CD14-positive monocyte (primary cell): ENCODE measurements around the gene ST3GAL3. TPM values are rescaled to one million over a fixed set of nuclear protein-coding genes. Genes with fewer than 3 reads are reported as not detected.
A peak's percentile ranks its signal among the peaks of the same experiment; 100 is the strongest.

ENCODE experiments used
- DNase-seq, 3 donors: peaks; one replicate each; pipeline ENCODE4 v3.0.0-alpha.2; 2011 to 2022
- H2AFZ ChIP-seq: 2 replicates; pipeline ENCODE4 v1.6.0; 2012; ENCODE audit warnings: mild to moderate bottlenecking, low read depth, low read length, inconsistent platforms; ENCODE audit not compliant: insufficient read depth, poor library complexity, severe bottlenecking
- H3K27ac ChIP-seq, 2 donors: 1 replicate in 1 of 2; 2 replicates in 1 of 2; pipeline ENCODE4 v1.5.1; 2012 to 2013; ENCODE audit warnings: low read length in 2 of 2, control low read depth in 1 of 2, inconsistent platforms in 1 of 2, low read depth in 1 of 2, mild to moderate bottlenecking in 1 of 2
- H3K27me3 ChIP-seq, 2 donors: one replicate each; pipeline versions ENCODE4 v1.6.0 to v1.6.1; 2011 to 2013; ENCODE audit warnings: low read length in 2 of 2; ENCODE audit not compliant: control insufficient read depth in 2 of 2, insufficient read depth in 2 of 2
- H3K36me3 ChIP-seq, 2 donors: replicated peaks in 1 of 2; 1 replicate in 1 of 2; 2 replicates in 1 of 2; pipeline versions ENCODE4 v1.5.1 to v1.6.1; 2012 to 2013; ENCODE audit warnings: low read length in 2 of 2, control low read depth in 1 of 2, inconsistent platforms in 1 of 2, mild to moderate bottlenecking in 1 of 2; ENCODE audit not compliant: insufficient read depth in 2 of 2, control insufficient read depth in 1 of 2
- H3K4me1 ChIP-seq, 2 donors: 1 replicate in 1 of 2; 2 replicates in 1 of 2; pipeline versions ENCODE4 v1.5.1 to v1.6.1; 2012 to 2013; ENCODE audit warnings: low read length in 2 of 2, control low read depth in 1 of 2, inconsistent platforms in 1 of 2, mild to moderate bottlenecking in 1 of 2, moderate library complexity in 1 of 2; ENCODE audit not compliant: insufficient read depth in 2 of 2, control insufficient read depth in 1 of 2
- H3K4me2 ChIP-seq: replicated peaks from 2 replicates; pipeline ENCODE3; 2012; ENCODE audit warnings: low read length, moderate library complexity, mild to moderate bottlenecking; ENCODE audit not compliant: poor library complexity, severe bottlenecking; ENCODE audit errors: extremely low read depth
- H3K4me3 ChIP-seq, 3 experiments: fragments of 200-600 bp in 1 of 3; sonication (generic) in 1 of 3; replicated peaks in 1 of 3; 1 replicate in 2 of 3; 2 replicates in 1 of 3; pipeline ENCODE4 v1.5.1; 2011 to 2013; ENCODE audit warnings: low read length in 3 of 3, mild to moderate bottlenecking in 3 of 3, control low read depth in 2 of 3, low read depth in 2 of 3, inconsistent platforms in 1 of 3, moderate library complexity in 1 of 3
- H3K79me2 ChIP-seq: 2 replicates; pipeline ENCODE4 v1.6.0; 2012; ENCODE audit warnings: mild to moderate bottlenecking, control low read depth, inconsistent platforms, low read length, moderate library complexity; ENCODE audit not compliant: insufficient read depth
- H3K9ac ChIP-seq: 2 replicates; pipeline ENCODE4 v1.6.0; 2017; ENCODE audit warnings: low read length, mild to moderate bottlenecking; ENCODE audit not compliant: insufficient read depth, poor library complexity, severe bottlenecking
- H3K9me3 ChIP-seq, 2 donors: replicated peaks in 1 of 2; 1 replicate in 1 of 2; 2 replicates in 1 of 2; pipeline versions ENCODE4 v1.5.1 to v1.6.1; 2012 to 2013; ENCODE audit warnings: low read length in 2 of 2, control low read depth in 1 of 2; ENCODE audit not compliant: control insufficient read depth in 1 of 2, insufficient read depth in 1 of 2
- H4K20me1 ChIP-seq: 2 replicates; pipeline ENCODE4 v1.6.0; 2012; ENCODE audit warnings: mild to moderate bottlenecking, low read length, control low read depth, moderate library complexity; ENCODE audit not compliant: insufficient read depth
- H3K27ac Mint-ChIP-seq, 7 donors: one replicate each; pipeline ENCODE4 v1.8.0; 2020; ENCODE audit warnings: mild to moderate bottlenecking in 7 of 7, mixed read lengths in 7 of 7, moderate library complexity in 6 of 7, inconsistent platforms in 2 of 7
- H3K27me3 Mint-ChIP-seq, 3 donors: one replicate each; pipeline ENCODE4 v1.8.0; 2021 to 2022; ENCODE audit warnings: low read depth in 3 of 3, mild to moderate bottlenecking in 3 of 3, mixed read lengths in 3 of 3, moderate library complexity in 3 of 3, inconsistent platforms in 1 of 3
- H3K36me3 Mint-ChIP-seq, 2 donors: one replicate each; pipeline ENCODE4 v1.8.0; 2020; ENCODE audit warnings: mixed read lengths in 2 of 2, inconsistent platforms in 1 of 2, mild to moderate bottlenecking in 1 of 2
- H3K4me1 Mint-ChIP-seq: one replicate; pipeline ENCODE4 v1.8.0; 2020; ENCODE audit warnings: mild to moderate bottlenecking, mixed read lengths
- H3K4me3 Mint-ChIP-seq, 2 donors: one replicate each; pipeline ENCODE4 v1.8.0; 2020; ENCODE audit warnings: mild to moderate bottlenecking in 2 of 2, mixed read lengths in 2 of 2, moderate library complexity in 1 of 2
- H3K9me3 Mint-ChIP-seq, 7 donors: one replicate each; pipeline ENCODE4 v1.8.0; 2020 to 2022; ENCODE audit warnings: mixed read lengths in 7 of 7, mild to moderate bottlenecking in 6 of 7, moderate library complexity in 6 of 7, inconsistent platforms in 2 of 7
- WGBS: methylation state at CpG from one replicate; pipeline ENCODE4 v1.1.5; 2013; ENCODE audit warnings: missing lambda C conversion rate; ENCODE audit not compliant: insufficient coverage; 5-methylcytosine and 5-hydroxymethylcytosine counted together
- intact Hi-C, 2 donors: fragments of 100-400 bp; cut with micrococcal nuclease; formaldehyde crosslinking; loops; one replicate each; pipeline versions ENCODE4 v1.15.0 to v1.15.1; 2023
- polyA plus RNA-seq, 3 donors: library from polyadenylated mRNA; depleted of rRNA in 1 of 3; unstranded in 2 of 3; stranded (reverse) in 1 of 3; fragments of 300-500 nt in 2 of 3; fragments of >200 nt in 1 of 3; fragmentation: Illumina TruSeq in 2 of 3; gene quantifications; 1 replicate in 2 of 3; 2 replicates in 1 of 3; pipeline ENCODE4 v1.2.3, GENCODE V29; 2012 to 2021
- TF ChIP-seq, protein P1 (sequence below): fragments of 200-600 bp; IDR thresholded peaks from one replicate; pipeline ENCODE4 v1.8.0; 2022; ENCODE audit warnings: antibody characterized with exemption, mild to moderate bottlenecking

Gene ST3GAL3
- polyA plus RNA-seq, 3 donors, result 1.6 to 4.5 (median 2.1) TPM

- H3K36me3 Mint-ChIP-seq, result peaks cover 0 to 3% of the 10 kb centered on the region in 2 donors
- peaks cover 4% of the 10 kb centered on the region for H3K4me1 Mint-ChIP-seq
- Histone ChIP-seq H3K4me2 (no peak overlapping the region), H3K27ac (no peak overlapping the region), H3K36me3 (peaks cover 2 to 6% of the 10 kb centered on the region in 2 donors), H3K9ac (no peak overlapping the region), H3K9me3 (no peaks in the 10 kb centered on the region), H3K79me2 (no peaks in the 10 kb centered on the region), H4K20me1 (no peaks in the 10 kb centered on the region), H2AFZ (no peak overlapping the region), H3K27me3 (no peaks in the 10 kb centered on the region), H3K4me1 (peaks cover 0 to 4% of the 10 kb centered on the region in 2 donors), H3K4me3 (no peak overlapping the region)
- WGBS, result 100% methylated on average over 1 of the region's 2 CpGs
- H3K9me3 Mint-ChIP-seq, result no peaks in the 10 kb centered on the region
- peaks cover 0 to 2% (median 2%) of the 10 kb centered on the region in 3 donors for H3K27me3 Mint-ChIP-seq
- no peak overlapping the region for H3K4me3 Mint-ChIP-seq
- DNase-seq, result no peak
- no peak overlapping the region for H3K27ac Mint-ChIP-seq
- TF ChIP-seq, protein P1, sequence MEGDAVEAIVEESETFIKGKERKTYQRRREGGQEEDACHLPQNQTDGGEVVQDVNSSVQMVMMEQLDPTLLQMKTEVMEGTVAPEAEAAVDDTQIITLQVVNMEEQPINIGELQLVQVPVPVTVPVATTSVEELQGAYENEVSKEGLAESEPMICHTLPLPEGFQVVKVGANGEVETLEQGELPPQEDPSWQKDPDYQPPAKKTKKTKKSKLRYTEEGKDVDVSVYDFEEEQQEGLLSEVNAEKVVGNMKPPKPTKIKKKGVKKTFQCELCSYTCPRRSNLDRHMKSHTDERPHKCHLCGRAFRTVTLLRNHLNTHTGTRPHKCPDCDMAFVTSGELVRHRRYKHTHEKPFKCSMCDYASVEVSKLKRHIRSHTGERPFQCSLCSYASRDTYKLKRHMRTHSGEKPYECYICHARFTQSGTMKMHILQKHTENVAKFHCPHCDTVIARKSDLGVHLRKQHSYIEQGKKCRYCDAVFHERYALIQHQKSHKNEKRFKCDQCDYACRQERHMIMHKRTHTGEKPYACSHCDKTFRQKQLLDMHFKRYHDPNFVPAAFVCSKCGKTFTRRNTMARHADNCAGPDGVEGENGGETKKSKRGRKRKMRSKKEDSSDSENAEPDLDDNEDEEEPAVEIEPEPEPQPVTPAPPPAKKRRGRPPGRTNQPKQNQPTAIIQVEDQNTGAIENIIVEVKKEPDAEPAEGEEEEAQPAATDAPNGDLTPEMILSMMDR, result no peak
- intact Hi-C loops, result loop anchor here in 1 of 2 donors (10.0 kb wide), 1 partner anchor 105 kb away; no protein-coding TSS in a partner anchor
Measured at GRCh38 chr1:43879996-43880395, 172.7 kb downstream of the ST3GAL3 start.

GRCh38 chr1:43880604-43881003 is 173.3 kb downstream of the ST3GAL3 start:
- 95% methylated on average over 3 of the region's 5 CpGs for WGBS
- intact Hi-C loops, result no loop called here

More at GRCh38 chr1:43880604-43881003, 173.3 kb downstream of the ST3GAL3 start:
- H3K4me3 ChIP-seq, result no peak overlapping the region
- TF ChIP-seq, protein P1, result no peak
- Mint-ChIP-seq H3K4me3 (no peak overlapping the region), H3K27ac (peak overlapping the region in 1 of 7 donors; percentile 66), H3K27me3 (peaks cover 0 to 2% (median 2%) of the 10 kb centered on the region in 3 donors), H3K4me1 (peaks cover 4% of the 10 kb centered on the region), H3K9me3 (no peaks in the 10 kb centered on the region), H3K36me3 (peaks cover 2% of the 10 kb centered on the region in 2 donors)
- no peak overlapping the region for H2AFZ ChIP-seq
- no peak overlapping the region for H3K4me2 ChIP-seq
- H3K27me3 ChIP-seq, result no peaks in the 10 kb centered on the region
- H3K36me3 ChIP-seq, result peaks cover 2 to 6% of the 10 kb centered on the region in 2 donors
- no peak overlapping the region for H3K27ac ChIP-seq
- H3K4me1 ChIP-seq, result peaks cover 0 to 4% of the 10 kb centered on the region in 2 donors
- no peak overlapping the region for H3K9ac ChIP-seq
- no peaks in the 10 kb centered on the region for H4K20me1 ChIP-seq
- DNase-seq, result no peak
- no peaks in the 10 kb centered on the region for H3K79me2 ChIP-seq
- no peaks in the 10 kb centered on the region for H3K9me3 ChIP-seq
